ENCODE results near the gene TMEM240.
"Not testable (repeated sequence)": the region's sequence is repeated elsewhere in the genome, so short reads cannot be mapped to it uniquely, and the experiment has no call there.

Gene TMEM240

DNA sequence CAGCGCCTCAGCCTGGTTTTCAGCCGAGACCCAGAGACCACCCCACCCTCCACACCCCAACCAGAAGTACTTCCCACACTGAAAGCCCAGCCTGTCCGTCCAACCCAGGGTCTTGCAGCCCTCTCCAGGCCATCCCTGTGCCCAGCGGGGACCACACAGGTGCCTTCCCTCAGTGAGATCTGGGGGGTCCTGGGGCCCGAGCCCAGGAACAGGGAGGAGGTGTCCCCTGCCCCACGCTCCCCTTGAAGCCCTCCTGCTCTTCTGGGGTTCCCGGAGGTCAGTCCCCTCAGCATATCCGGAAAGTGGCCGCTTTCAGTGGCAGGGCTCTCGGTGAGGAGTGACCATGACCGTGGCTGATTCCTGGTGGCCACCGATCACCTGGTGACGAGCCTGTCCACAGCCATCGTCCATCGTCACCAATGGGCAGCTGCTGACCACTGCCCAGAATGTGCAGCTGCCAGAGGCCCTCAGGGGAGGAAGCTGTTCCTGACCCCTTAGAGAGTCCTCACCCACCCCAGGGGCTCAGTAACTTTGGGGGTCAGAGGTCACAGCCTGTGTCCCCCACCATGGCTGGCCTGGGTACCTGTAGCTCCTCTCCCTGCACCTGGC is 3.4 kb downstream of the TMEM240 start:
- no peak overlapping the region for H3K4me3 ChIP-seq (ENCODE audit: control insufficient read depth, low read depth, low read length)
- no peak for TF ChIP-seq CTCF (conservative IDR thresholded peaks at IDR 0.05; ENCODE audit: control insufficient read depth, insufficient read depth, low read depth, low read length)

DNA sequence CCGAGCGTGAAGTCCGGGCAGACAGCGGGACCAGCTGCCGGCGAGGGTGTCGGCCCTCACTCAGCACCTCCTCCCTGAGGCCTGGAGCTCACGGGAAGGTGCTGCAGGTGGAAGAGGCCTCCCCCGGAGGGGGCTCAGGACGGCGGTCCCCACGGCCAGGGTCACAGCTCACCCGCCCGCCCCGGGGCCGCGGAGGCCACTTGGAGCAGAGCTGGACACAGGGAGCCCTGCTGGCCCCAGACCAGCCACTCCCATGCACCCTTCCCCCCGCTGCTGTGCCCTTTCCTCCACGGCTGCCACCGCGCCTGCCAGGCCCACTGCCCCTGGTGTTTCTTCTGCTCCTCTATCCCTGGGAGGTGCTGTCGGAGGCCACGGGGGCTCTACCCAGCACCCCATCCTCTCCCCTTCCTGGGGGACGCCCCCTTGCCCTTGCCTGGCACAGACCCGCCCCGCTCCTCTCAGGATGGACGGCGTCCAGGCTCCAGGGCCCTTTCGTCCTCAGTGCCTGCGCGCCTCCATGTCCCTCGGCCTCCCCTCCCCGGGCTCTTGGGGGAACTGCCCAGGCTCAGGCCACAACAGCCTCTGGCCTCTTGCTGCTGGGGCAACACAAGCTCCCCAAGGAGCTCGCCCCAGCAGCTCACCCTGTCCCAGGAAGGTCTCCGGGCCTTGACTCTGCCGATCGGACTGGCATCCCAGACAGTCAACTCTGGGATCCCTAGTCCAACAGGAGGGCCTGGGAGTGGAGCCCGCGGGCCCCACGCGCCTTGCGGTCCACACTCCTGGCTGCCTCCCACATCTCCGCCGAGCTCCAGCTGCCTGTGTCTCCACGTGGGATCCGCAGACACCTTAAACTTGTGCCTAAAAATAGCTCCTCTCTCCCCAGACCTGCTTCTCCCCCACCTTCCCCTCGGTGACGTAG is 4.1 kb downstream of the TMEM240 start:
- H3K4me3 ChIP-seq (ENCODE audit: control insufficient read depth, low read depth, low read length): no peak overlapping the region
- DNase-seq (ENCODE audit: low read depth): no peak
- TF ChIP-seq CTCF (conservative IDR thresholded peaks at IDR 0.05; ENCODE audit: control insufficient read depth, insufficient read depth, low read depth, low read length): no peak

More for the DNA sequence above, 3.4 kb downstream of the TMEM240 start:
- no peak for DNase-seq (ENCODE audit: low read depth)

DNA sequence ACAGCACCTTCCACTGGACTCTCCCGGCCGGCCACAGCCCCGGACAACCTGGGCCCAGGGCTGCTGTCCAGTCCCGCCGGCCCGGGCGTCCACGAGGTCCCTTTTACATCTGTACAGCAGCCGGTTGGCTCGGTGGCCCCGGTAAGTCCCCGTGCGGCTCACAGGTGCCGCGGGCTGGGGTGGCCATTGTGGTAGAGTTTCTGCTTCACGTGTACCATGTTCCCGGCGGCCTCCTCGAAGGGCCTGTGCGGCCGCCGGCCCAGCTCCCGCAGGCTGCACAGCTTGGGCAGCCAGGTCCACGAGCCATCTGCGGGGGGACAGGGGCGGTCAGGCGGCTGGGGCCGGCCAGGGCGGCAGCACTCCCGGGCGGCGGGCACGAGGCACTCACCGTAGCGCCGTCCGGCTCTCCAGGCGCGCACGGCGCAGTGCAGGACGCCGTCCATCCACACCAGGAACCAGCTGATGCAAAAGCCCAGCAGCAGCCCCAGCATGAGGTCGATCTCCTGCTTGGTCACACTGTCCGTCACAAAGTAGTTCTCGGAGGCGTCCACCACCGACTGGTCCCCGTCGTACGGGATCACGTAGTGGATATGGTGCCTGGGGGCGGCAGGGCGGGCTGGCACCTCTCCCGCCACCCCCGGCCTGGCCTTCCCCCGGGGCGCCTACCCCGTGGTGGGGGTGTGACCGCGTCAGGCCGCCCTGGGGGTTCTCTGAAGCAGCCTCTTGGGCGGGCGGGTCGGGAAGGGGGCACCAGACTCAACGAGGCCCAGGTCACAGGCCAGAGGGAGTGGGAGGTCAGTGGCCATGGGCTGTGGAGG is 5.0 kb downstream of the TMEM240 start:
- H3K4me3 ChIP-seq (ENCODE audit: control insufficient read depth, low read depth, low read length): no peak overlapping the region
- no peak for TF ChIP-seq CTCF (conservative IDR thresholded peaks at IDR 0.05; ENCODE audit: control insufficient read depth, insufficient read depth, low read depth, low read length)
- DNase-seq (ENCODE audit: low read depth): no peak

DNA sequence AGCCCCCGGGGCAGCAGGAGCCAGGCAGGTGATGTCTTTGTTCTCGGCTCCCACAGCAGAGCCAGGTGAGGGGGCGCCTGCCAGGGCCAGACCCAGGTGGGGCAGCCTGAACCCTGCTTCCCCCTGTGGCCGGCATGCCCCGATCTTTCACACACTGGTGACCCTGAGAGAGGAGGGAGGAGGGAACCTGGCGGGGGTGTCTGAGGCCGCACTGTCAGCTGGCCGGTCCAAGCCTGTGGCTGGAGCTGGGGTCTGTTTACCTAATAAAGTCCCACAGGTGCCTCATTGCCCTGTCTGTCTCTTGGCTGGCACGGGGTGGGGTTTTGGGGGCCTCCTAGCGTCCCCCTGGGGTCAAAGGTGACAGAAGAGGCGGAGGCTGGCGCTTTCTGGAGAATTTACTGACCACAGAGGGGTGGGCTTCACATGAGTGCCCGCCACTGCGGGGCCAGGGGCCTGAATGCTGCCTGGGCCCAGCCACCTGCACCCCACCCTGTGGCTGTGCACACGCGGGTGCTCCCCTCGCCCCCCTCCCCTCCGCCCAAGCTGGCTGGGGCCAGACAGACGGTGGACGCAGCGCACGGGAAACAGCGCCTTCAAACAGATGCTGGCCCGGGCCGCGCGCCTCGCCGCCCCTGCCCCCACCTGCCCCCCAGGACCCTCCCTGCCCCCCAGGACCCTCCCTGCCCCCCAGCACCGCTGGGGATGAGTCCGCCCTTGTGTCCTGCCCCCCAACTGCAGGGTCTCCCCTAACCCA is 5.8 kb downstream of the TMEM240 start:
- no peak for TF ChIP-seq CTCF (conservative IDR thresholded peaks at IDR 0.05; ENCODE audit: control insufficient read depth, insufficient read depth, low read depth, low read length)

GRCh38 chr1:1533894-1534291 is 6.5 kb downstream of the TMEM240 start:
- H3K4me3 ChIP-seq (ENCODE audit: control insufficient read depth, low read depth, low read length); DNase-seq (ENCODE audit: low read depth): not testable (repeated sequence)

More for the DNA sequence above, 5.8 kb downstream of the TMEM240 start:
- no peak for DNase-seq (ENCODE audit: low read depth)
- H3K4me3 ChIP-seq (ENCODE audit: control insufficient read depth, low read depth, low read length): no peak overlapping the region

DNA sequence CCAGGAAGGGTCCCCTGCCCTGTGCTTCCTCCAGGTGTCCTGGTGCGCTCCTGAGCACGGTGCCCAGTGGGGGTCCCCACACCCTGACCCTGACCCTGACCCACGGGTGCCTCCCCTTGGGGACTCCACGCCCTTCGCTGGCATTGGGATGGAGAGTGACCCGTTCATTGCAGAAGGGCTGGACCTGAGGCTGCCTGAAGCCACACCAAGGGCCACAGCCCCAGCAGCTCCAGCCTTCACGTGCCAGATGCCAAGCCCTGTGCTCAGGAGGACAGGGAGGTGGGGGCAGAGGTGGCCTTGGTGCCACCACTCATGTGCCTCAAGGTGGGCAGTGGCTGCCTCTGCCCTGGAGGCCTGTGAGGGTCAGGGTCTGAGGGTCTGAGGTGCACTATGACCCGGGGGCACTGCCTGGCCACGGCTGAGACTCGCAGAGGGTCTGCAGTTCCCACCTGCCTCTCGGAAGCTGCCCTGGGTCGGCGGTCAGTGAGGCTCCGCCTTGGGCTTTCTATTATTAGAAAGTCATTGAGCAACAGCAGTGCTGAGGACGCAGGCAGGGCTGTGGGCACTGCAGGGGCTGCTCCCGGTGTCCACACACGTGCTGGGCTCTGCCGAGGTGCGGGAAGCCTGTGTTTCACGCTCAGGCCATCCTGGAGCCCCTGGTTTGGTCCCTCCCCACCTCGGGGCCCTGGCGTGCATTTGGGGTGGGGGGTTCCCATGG is 7.1 kb downstream of the TMEM240 start:
- DNase-seq (ENCODE audit: low read depth); H3K4me3 ChIP-seq (ENCODE audit: control insufficient read depth, low read depth, low read length): not testable (repeated sequence)

DNA sequence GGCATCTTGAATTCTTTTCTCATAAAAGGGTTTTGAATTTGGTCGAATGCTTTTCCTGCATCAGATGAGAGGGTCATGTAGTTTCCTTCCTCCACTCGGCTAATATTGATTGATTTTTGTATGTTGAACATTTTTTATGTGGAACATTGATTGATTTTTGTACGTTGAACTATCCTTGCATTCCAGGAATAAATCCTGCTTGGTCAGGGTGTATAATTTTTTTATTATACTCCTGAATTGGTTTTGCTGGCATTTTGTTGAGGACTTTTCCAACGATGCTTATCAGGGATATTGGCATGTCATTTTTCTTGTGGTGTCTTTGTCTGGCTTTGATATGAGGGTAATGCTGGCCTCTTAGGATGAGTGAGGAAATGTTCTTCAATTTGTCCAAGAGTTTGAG is 8.5 kb downstream of the TMEM240 start:
- no peak overlapping the region for H3K4me3 ChIP-seq (ENCODE audit: control insufficient read depth, low read depth, low read length)
- TF ChIP-seq CTCF (conservative IDR thresholded peaks at IDR 0.05; ENCODE audit: control insufficient read depth, insufficient read depth, low read depth, low read length): no peak
- DNase-seq (ENCODE audit: low read depth): no peak

All from fibroblast of mammary gland (primary cell).